HL-60 (cell line): ENCODE measurements around the gene GPS1.

Experiments
- CTCF ChIP-seq: IDR thresholded peaks from one replicate; pipeline ENCODE4 v1.5.1; 2011; ENCODE audit warnings: low read length, control low read depth, inconsistent platforms; ENCODE audit not compliant: insufficient read depth
- GABPA ChIP-seq: IDR thresholded peaks from 2 replicates; pipeline ENCODE4 v1.6.1; 2012; ENCODE audit warnings: low read depth
- POLR2AphosphoS5 ChIP-seq: IDR thresholded peaks from 2 replicates; pipeline ENCODE4 v1.6.1; 2012; ENCODE audit warnings: low read depth
- REST ChIP-seq: IDR thresholded peaks from 2 replicates; pipeline ENCODE4 v1.6.1; 2012; ENCODE audit warnings: low read depth; ENCODE audit not compliant: insufficient replicate concordance
- SPI1 ChIP-seq: IDR thresholded peaks from 2 replicates; pipeline ENCODE4 v1.6.1; 2012; ENCODE audit warnings: low read depth, mild to moderate bottlenecking, borderline replicate concordance

- peak; percentile 26 for TF ChIP-seq REST
- TF ChIP-seq CTCF = peak; percentile 10
- peak; percentile 88 for TF ChIP-seq POLR2AphosphoS5
- TF ChIP-seq SPI1 = no peak
- no peak for TF ChIP-seq GABPA
These were observed 46.7 kb downstream of the GPS1 start, which contains the start of gene FASN for GRCh38 chr17:82098169-82098938.
